Measurements from ENCODE around the gene CSRP3. TPM values are rescaled to one million over a fixed set of nuclear protein-coding genes. Genes with fewer than 3 reads are reported as not detected.
"Not testable (repeated sequence)": the region's sequence is repeated elsewhere in the genome, so short reads cannot be mapped to it uniquely, and the experiment has no call there.

CSRP3 gene
- total RNA-seq, 1 donor from 2014 or later, result 1,720 TPM

- intact Hi-C loops (cut with DNase I), result no loop called here
- no peak for ATAC-seq
- no peak for DNase-seq (ENCODE audit: missing footprints)
Observed at GRCh38 chr11:19162951-19163505, 38.8 kb downstream of the CSRP3 start.

- ATAC-seq (no peak), DNase-seq (ENCODE audit: missing footprints) (no peak)
- intact Hi-C loops (cut with DNase I), result no loop called here
Observed at GRCh38 chr11:19161651-19162050, 40.1 kb downstream of the CSRP3 start.

- intact Hi-C loops (cut with DNase I), result no loop called here
- DNase-seq (ENCODE audit: missing footprints), result no peak
- ATAC-seq, result no peak
Observed at GRCh38 chr11:19160847-19161246, 40.9 kb downstream of the CSRP3 start.

GRCh38 chr11:19156892-19157291 is 44.9 kb downstream of the CSRP3 start:
- no peak for ATAC-seq
- no peak for DNase-seq (ENCODE audit: missing footprints)
- intact Hi-C loops (cut with DNase I), result no loop called here

- intact Hi-C loops (cut with DNase I), result no loop called here
- DNase-seq (ENCODE audit: missing footprints) (no peak), ATAC-seq (no peak)
Observed at GRCh38 chr11:19145319-19145718, 56.5 kb downstream of the CSRP3 start.

- intact Hi-C loops (cut with DNase I); ATAC-seq; DNase-seq (ENCODE audit: missing footprints): not testable (repeated sequence)
Observed at GRCh38 chr11:19136884-19137283, 64.9 kb downstream of the CSRP3 start.

GRCh38 chr11:19134004-19134403 is 67.8 kb downstream of the CSRP3 start:
- DNase-seq (ENCODE audit: missing footprints) (no peak), ATAC-seq (no peak)
- intact Hi-C loops (cut with DNase I), result no loop called here

Other genes starting within 250 kb of the CSRP3 start
- not detected for gene MRGPRX2, start 141.3 kb downstream of the CSRP3 start, total RNA-seq
- 5.0 TPM for gene ZDHHC13, start 84.8 kb downstream of the CSRP3 start, total RNA-seq
- gene E2F8, start 39.0 kb upstream of the CSRP3 start, total RNA-seq, result 1.7 TPM

Measured in Right ventricle myocardium inferior (tissue), 1 donor.